Left renal cortex interstitium (tissue), 4 donors: ENCODE results near the gene MRPL36. TPM values are rescaled to one million over a fixed set of nuclear protein-coding genes. Genes with fewer than 3 reads are reported as not detected.

ENCODE experiments used
- DNase-seq, 4 donors: peaks; one replicate each; pipeline ENCODE4 v3.0.0-alpha.2; 2013; ENCODE audit warnings: low read depth in 4 of 4, low spot score in 2 of 4, missing footprints in 1 of 4
- polyA plus RNA-seq, 4 donors: library from polyadenylated mRNA; unstranded; fragments of 120-200 nt; gene quantifications; one replicate each; pipeline ENCODE4 v1.2.1, GENCODE V29; 2013; ENCODE audit not compliant: insufficient read length in 4 of 4

The MRPL36 gene
- polyA plus RNA-seq, 4 donors = 35.1 to 54.9 (median 40.0) TPM

DNA sequence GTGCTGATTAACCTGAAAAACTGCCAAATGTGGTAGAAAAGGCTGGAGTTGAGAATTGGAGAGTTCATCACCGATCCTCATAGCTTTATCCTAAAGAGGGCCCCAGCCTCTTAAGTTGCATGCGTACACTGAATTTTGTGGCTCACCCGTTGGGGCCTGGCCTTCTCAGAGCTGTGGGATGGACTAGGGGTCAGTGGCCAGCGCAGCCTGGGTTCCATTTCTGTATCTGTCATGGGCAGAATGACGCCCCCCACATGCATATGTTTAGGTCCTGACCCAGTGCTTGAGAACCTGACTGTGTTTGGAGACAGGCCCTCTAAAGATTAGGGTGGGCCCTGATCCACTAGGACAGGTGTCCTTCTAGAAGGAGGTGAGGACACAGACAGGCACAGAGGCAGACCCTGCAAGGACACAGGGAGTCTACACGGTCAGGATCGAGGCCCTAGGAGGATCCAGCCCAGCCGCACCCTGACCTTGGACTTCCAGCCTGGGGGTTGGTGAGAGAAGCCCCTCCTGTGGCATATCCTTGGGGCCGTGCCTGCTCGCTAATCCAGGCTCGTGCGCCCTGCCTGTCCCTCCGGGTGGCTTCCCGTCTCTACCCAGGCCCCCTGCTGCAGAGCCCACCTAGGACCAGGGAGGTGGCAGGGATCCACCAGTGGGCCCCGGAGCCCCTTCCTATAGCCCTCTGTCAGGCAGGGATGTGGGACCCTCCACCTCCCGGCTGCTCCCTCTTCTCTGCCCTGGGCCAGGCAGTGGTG, 33.8 kb upstream of the MRPL36 start:
- DNase-seq = no peak

DNA sequence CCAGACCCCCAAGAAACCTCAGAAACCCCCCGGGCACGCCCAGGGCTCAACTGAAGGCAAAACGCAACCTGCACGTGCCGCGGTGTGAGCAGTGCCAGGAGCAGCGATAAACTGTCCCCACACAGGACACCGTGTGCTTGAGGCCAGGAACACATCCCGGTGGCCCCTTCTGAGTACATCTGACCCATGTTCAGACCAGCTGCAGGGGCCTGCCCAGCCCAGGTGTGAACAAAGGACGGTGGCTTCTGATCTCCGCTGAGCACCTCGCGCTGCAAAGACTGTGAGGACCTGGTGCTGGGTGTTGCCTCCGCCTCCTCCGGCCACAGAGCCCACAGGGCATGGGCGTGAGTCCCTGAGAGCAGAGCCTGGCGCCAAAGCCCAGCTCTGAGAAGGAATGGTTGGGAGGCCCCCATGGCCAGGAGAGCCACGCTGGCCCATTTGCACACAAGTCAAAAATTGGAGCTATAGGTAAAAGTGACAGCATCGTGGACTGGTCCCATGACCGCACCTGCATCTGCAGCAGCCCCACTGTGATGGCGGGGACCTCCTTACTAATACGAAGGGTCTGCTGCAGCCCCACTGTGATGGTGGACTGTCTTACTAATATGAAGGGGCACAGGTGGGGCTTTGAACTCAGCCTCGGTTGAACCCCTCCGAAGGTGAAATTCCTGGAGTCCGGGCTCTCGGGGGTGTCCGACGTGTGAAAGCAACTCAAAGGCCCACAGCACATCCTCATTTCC, 33.0 kb upstream of the MRPL36 start:
- DNase-seq = no peak

DNA sequence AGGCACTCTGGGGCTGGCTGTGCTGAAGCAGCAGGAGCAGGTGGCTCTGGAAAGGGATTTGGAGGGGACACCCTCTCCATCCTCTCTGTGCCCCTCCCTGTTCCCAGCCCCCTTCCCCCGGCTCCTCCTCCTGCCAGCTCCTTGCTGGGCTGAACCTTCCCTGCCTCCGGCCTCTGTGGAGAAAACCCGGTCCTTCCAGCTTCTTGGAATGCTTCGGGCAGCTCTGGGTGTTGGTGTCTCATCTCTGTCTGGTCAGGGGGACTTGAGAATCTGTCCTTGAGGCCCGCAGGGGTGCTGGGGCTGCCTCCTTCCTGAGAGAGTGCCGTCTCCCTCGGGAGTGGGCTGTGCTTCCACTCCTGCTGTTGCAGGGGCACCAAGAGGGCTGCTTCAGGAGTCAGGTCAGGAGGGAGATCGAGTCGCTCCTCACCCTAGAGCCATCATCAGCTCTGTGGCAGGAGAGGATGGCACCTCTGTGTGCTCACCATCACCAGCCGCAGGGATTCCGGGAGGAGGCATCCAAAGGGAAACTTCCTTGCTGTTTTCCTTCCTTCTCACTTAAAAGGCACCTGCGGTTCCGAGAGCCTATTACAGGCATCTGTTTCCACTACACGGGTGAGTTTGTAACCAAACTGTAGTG, 32.2 kb upstream of the MRPL36 start:
- no peak for DNase-seq

DNA sequence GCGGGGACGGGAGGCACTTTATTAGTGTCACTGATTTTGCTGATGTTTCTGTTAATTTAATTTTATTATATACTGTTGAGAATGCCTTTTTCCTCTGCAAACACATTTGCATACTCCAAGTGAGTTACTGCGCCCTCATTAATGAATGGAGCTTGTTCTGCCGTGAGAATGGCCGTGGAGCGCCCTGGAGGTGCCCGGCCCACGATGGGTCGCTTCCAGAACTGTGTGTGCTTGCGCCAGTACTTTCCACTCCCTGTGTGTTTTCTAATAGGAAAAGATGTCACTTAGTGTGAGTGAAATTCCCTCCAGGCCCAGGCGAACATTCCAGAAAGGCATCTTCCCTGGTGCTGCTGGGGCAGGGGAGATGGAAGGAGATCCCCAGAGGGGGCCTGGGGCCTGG, 31.6 kb upstream of the MRPL36 start:
- DNase-seq = no peak

DNA sequence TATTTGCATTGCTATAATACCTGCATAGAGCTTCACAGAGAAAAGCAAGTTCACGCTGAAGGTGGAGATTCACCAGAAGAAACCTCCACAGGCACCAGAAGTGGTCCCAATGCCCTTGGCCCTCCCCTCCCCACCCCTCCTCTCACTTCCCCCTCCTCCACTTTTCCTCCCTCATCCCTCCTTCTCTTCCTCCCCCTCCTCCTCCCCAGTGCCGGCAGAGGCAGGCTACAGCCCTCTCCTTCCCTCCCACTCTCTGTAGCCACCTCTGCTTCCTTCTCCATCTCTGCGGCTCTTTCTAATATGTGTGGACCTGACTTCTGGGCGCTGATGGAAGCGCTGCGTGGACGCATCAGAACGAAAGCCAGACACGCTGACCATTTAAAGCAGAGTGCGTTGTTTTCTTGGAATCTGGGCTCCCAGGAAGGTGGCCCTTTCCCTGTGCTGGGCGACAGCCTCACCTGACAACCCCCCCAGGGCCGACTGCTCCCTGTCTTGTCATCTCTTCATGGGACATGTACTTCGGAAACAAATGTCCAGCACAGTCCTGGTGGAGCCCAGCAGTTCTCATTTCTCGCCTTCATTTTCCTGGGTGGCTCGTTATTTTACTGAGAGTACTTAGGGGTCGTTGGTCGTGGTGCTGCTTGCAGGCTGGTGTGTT, 31.1 kb upstream of the MRPL36 start:
- DNase-seq = no peak

DNA sequence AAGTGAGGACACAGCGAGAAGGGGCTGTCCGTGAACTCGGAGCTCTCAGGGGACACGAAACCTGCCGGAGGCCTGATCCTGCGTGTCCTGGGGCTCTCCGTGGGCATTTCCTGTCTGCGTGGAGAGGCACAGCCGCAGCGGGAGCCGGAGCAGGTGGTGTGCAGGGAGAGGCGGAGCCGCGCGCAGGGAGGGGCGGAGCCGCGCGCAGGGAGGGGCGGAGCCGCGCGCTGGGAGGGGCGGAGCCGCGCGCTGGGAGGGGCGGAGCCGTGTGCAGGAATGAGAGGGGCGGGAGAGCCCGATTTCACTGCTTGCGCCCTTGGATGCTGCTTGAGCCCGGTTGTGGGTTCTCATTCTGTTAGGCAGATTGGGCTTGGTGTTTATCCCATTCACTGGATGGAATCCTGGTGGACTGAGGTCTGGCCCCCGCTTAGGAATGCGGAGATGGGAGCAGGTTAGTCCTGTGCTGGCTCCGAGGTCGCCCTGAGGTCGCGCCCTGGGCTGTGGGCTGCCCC, 28.3 kb upstream of the MRPL36 start:
- DNase-seq = no peak

DNA sequence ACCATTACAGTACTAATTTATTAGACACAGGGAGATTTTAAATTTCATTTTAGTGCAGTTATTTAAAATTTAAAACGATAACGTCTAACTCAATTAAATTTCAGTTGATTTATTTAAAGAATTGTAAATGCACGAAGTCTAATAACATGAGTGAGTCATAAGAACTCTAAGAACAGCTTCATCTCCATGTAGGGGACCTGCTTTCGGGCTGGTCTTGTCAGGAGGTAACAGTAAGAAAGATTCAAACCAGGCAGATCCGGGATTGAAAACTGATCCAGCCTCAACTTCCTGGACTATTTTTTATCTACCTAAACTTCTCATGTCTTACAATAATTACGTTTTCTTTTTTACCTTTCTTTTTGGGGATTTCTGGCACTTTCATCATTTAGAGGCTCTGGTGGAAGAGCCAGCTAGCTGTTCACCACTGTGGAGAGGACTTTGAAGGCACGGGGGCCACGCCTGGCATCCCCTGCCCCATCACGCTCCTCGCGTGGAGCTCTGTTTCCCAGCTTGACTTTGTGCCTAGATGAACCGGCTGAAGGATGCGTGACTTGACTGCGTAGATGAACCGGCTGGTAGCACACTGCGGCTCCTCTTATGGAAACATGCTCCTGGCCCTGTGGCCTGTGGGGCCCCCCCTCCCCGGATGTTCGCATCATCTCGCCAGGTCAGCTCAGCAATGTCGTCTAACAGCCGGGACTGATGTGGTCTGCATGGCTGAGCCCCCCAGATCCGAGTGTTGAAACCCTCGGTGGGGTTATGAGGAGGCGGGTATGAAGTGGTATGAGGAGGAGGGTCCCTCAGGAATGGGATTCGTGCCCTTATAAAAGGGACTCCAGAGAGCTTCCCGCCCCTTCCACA, 27.6 kb upstream of the MRPL36 start:
- DNase-seq = no peak

DNA sequence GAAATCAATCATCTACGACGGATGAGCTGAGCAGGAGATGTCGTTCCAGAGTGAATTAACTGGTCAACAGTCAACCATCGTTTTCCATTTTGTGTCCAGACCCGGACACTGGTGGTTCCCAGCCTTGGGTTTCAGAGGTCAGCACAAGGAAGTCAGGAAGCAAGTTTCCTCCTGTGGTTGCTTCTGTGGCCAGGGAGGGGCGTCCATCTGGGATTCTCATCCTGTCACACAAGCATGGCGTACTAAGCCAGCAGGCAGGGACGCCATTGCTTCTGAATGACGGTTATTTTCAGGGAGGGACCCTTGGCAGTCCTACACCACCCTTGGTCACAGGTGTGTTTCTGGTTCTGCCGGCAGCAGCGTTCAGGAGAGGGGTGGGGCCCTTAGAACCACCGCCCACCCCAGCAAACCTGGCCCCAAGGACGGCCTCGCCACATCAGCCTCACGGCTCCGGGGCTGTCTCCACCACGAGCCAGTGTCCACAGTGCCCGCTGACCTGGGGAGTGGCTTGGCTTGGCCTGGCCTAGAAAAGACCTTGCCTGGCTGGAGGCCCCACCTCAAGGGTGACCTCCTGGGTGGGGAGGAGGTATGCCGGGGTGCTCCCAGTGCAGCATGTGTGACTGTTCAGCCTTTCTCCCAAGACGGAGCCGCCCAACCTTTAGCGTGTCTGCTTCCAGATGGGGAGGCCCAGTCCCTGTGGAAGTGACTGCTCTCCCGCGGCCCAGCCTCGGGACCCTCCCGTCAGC, 26.8 kb upstream of the MRPL36 start:
- DNase-seq = no peak

DNA sequence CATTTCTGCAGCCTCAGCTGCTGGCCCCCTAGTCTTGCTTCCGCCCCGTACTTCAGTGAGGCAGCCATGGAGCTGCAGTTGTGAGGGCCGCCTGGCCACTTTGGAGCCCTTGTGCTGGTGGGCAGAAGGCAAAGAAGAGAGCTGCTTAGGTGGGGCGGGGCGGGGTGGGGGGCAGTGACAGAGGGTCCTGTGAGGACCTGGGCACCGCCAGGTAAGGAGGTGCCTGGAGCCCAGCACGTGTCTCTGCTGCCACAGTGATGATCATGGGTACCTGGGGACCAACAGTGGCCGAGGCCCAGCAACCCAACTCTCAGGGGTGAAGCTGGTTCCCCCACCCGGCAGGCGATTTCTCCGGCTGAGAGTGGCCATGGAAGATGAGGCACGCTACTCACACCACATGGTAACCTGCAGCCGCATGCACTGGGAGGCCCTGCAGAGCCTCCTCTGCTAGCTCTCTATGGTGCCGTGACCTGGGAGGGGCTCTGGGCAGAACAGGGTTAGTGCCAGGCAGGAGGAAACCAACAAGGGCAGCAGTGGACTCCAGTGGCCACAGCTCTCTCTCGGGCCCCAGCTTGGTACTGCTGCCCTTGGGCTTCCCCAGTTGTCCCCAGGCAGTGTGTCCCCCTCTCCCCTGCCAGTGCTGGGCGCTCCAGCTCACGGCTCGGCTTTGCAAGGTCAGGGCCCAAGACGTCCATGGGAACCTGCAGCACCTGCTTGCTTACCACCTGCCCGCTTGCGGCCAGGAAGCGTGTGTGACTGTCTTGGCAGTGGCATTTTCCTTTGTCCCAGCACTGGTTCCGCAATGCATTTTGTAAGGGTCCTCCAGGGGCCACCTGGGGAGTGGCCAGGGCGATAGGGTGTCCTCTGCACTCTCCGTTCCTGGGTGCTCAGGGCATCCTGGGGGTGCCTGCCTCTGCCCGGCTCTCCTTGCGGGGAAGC, 25.5 kb upstream of the MRPL36 start:
- DNase-seq = no peak

DNA sequence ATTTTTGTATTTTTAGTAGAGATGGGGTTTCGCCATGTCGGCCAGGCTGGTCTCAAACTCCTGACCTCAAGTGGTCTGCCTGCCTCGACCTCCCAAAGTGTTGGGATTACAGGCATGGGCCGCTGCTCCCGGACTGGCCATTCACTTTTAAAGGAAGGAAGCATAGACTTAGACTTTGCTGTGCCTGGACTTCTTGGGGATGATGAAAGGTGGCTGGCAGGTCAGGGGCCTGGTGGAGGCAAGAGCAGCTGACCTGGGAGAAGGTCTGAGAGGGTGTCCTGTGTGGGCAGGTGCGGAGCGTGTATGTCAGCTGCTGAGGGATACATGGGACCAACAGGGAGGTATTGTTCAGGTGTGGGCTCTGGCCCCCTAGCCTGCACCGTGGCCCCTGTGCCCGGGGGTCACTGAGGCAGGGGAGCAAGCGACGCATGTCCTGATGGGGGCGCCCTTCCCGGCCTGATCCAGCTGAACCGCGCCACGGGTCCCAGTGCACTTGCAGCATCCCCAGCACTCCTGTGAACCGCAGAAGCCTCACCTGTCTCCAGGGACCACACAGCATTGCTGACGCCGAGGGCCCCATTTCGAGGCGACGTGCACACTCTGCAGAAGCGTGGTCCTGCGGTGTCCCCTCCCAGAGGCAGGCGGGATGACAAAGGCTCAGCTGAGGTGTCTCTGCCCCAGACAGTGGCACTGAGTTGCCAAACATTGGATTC, 24.6 kb upstream of the MRPL36 start:
- DNase-seq = no peak

DNA sequence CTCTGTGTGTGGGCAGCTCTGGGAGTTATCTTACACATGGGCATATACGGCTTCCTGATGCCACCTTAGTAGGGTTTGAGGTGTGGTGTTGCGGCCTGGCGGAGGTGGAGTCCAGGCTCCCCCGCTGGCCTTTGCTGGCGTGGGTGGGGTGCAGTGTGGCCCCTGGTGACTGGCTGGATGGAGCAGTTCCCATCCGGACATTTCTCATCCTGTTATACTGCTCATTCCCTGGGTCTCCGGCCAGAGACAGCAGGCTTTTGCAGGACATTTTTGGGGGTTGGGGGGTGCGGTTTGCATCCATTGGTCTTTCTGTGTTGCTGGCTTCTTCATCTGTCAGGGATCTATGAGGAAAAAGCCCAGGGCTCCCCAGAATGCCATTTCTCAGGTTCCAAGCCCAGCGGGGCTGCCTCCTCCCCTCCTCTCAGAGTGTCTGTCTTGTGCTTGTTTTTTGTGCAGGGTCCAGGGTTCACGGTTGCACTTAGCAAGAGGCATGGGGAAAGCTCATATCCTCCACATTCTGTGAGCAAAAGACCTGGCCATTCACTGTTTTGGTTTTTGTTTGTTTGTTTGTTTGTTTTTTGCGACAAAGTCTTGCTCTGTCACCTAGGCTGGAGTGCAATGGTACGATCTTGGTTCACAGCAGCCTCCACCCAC, 23.9 kb upstream of the MRPL36 start:
- no peak for DNase-seq

DNA sequence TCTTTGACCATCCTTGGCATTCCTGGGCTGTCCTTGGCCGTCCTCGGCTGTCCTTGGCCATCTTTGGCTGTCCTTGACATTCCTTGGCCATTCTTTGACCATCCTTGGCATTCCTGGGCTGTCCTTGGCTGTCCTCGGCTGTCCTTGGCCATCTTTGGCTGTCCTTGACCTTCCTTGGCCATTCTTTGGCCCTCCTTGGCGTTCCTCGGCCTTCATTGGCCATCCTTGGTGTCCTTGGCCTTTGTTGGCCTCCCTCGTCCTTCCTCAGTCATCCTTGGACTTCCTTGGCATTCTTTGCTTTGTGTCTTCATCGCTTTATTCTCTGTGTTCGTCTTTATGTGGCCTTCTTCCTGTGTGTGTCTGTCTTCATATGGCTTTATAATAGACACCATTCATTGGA, 22.2 kb upstream of the MRPL36 start:
- no peak for DNase-seq

DNA sequence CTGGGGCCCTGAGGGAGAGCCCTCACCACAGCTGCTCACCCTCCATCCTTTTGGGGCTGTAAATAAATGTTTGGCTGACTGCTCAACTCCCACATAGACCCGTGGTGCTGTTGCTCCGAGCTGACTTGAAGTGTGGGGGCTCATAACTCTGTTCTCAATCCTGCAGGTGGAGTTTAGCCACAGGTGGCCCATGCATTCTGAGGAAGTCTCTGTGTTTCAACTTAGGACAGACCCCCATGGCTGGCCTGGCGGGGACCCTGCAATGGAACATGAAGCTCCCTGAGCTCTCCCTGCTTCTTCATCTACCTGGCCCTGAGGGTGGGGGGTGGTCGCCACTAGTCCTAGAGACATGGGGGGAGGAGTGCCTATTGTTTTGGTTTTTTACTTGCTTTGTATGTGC, 21.3 kb upstream of the MRPL36 start:
- no peak for DNase-seq

DNA sequence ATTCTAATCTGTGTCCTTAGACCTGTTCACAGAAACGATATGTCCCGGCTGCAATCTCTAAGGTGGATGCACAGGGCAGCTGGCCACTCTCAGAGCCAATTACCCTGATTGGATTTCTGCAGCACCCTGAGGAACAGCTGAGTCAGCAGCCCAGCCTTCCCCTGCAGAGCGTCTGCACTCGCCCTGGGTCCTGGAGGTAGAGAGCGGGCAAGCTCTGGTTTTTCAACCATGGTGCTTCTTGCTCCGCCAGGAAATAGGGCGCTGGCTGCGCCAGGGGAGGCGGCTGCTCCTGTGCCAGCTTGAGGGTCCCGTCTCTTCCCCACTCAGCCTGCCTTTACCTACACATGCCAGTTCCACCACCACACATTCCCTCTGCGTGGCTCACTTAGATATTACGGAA, 20.7 kb upstream of the MRPL36 start:
- DNase-seq = no peak

DNA sequence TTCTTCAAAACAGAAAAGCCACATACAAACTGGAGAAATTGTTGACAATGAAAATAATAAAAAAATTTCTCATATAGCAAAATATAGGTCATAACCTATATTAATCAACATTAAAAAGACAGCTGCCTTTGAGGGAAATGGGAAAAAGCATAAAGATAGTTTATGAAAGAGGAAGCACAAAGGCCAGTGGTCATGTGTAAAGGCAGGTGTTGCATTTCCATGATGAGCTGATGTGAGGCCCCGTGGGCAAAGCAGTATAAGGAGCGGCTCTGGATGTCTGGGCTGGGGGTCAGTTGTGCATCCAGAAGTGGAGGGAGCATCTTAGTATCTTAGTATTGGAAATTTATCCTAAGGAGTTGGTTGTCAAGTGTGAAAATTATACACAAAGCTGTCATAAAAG, 19.8 kb upstream of the MRPL36 start:
- no peak for DNase-seq

DNA sequence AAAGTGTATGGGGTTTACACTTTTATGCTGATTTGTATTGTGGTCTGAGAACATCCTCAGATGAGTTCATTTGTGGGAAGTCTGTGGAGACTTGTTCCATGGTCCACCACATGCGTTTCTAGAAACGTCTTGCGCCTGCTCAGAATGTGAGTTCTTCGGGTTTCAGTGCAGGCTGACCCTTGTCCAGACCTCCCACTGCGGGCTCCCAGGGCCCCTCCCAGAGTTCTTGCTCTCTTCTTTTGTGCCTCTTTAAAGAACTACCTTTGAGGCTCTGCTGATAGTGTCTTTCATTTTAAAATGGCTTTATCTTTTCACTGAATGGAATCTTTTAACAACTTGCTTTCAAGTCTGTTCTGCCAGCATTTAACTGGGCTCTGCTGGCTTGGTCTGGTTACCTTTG, 19.1 kb upstream of the MRPL36 start:
- no peak for DNase-seq
